Lower leg skin (tissue), 4 donors: Measurements from ENCODE around the gene PPM1M. TPM values are rescaled to one million over a fixed set of nuclear protein-coding genes. Genes with fewer than 3 reads are reported as not detected.

Experiments
- DNase-seq, 2 donors: peaks; one replicate each; pipeline ENCODE4 v3.0.0-alpha.2; 2019; ENCODE audit warnings: low spot score in 2 of 2
- H3K4me3 ChIP-seq: fragments of 200-600 bp; sonication (generic); 2 replicates; pipeline ENCODE4 v1.5.1; 2017; ENCODE audit warnings: mild to moderate bottlenecking, low read depth; ENCODE audit not compliant: poor library complexity, severe bottlenecking
- POLR2A ChIP-seq, 2 donors: fragments of 450-650 bp; IDR thresholded peaks; one replicate each; pipeline ENCODE4 v1.6.1; 2016 to 2017; ENCODE audit warnings: antibody characterized with exemption in 2 of 2, mild to moderate bottlenecking in 1 of 2, moderate library complexity in 1 of 2
- WGBS, 2 donors: methylation state at CpG; one replicate each; pipeline ENCODE4 v1.1.5; 2018; 5-methylcytosine and 5-hydroxymethylcytosine counted together
- intact Hi-C: fragments of 100-400 bp; cut with DNase I; formaldehyde crosslinking; loops from one replicate; pipeline ENCODE4 v1.15.0; 2023; ENCODE audit warnings: low total_unique reads
- total RNA-seq, 4 donors: library from RNA; depleted of rRNA; stranded (reverse); fragments of >200 nt; gene quantifications; one replicate each; pipeline ENCODE4 v1.1.0, GENCODE V29; 2016
- TF ChIP-seq, protein P1 (sequence below), 3 donors: fragments of 450-650 bp; IDR thresholded peaks; one replicate each; pipeline ENCODE4 v1.5.1; 2016; ENCODE audit warnings: antibody characterized with exemption in 3 of 3, mild to moderate bottlenecking in 3 of 3, moderate library complexity in 2 of 3

Gene PPM1M
- total RNA-seq, 4 donors from 2014 or later, result 10.4 to 28.6 (median 14.0) TPM

DNA sequence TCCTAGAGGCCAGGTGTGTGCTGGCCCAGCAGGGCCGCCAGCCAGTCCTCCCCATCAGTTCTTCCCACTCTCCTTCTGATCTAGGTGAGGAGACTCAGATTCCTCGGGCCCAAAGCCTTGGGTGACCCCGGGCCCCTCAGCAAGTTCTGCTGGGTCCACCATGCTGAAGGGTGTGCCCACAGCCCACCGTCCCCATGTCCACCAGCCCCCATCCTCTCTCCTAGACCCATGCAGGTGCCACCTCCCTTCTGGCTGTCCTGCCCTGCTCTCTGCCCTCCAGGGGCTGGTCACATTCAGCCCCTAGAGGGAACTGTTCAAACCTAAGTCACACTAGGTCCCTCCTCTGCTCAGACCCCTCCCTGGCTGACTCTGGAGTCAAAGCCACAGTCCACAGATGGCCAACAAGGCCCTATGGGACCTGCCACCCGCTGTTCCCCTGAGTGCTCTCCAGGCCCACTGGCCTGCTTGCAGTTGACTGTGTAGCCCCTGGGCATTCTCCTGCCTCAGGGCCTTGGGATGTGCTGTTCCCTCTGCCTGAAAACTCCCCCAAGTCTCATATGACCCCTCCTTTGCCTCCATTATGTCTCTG, 19.2 kb upstream of the PPM1M start:
- 83 to 84% methylated on average over 5 of the region's 5 CpGs for WGBS, 2 donors
- H3K4me3 ChIP-seq, result no peak overlapping the region
- TF ChIP-seq, protein P1, sequence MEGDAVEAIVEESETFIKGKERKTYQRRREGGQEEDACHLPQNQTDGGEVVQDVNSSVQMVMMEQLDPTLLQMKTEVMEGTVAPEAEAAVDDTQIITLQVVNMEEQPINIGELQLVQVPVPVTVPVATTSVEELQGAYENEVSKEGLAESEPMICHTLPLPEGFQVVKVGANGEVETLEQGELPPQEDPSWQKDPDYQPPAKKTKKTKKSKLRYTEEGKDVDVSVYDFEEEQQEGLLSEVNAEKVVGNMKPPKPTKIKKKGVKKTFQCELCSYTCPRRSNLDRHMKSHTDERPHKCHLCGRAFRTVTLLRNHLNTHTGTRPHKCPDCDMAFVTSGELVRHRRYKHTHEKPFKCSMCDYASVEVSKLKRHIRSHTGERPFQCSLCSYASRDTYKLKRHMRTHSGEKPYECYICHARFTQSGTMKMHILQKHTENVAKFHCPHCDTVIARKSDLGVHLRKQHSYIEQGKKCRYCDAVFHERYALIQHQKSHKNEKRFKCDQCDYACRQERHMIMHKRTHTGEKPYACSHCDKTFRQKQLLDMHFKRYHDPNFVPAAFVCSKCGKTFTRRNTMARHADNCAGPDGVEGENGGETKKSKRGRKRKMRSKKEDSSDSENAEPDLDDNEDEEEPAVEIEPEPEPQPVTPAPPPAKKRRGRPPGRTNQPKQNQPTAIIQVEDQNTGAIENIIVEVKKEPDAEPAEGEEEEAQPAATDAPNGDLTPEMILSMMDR (IDR thresholded peaks at IDR 0.05), result no peak
- no peak for TF ChIP-seq POLR2A (IDR thresholded peaks at IDR 0.05)
- no peak for DNase-seq
- intact Hi-C loops, result loop anchor here (5.0 kb wide), 1 partner anchor 116 kb away; no protein-coding TSS in a partner anchor

DNA sequence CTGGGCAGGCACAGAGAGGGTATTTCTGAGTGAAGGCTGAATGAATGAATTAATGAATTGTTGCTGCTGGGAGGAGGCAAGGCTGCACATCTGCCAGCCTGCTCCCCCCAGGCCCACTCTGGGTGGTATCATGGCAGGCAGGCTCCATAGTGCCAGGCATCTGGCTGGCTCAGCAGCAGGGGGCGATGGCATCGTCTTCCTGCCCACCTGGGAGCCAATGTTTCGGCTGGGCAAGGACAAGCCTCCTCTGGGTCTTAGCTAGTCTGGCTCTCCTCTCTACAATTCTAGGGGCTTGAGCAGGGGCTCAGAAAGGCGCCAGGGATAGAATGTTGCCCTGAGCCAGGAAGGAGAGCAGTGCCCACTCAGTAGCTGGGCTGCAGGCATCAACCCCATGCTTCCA, 18.4 kb upstream of the PPM1M start:
- intact Hi-C loops, result loop anchor here (5.0 kb wide), 1 partner anchor 115 kb away; no protein-coding TSS in a partner anchor
- DNase-seq, result no peak
- 84% methylated on average over 4 of the region's 4 CpGs for WGBS, 2 donors
- TF ChIP-seq, protein P1 (IDR thresholded peaks at IDR 0.05), result no peak
- no peak for TF ChIP-seq POLR2A (IDR thresholded peaks at IDR 0.05)
- H3K4me3 ChIP-seq, result no peak overlapping the region

DNA sequence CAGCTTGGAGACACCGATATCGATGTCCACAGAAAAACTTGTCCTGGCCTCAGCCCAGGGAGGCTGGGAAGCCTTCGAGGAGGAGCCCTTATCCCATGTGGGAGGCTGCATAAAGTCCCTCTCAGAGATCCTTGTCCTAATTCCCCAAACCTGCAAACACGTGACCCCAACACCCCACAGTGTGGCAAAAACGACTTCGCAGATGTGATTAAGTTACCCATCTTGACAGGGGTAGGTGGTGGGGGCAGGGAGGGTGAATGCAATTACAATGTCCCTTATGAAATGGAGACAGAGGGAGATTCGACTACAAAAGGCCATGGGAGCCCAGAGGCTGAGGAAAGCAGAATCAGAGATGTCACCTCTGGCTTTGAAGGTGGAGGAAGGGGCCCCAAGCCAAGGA, 17.8 kb upstream of the PPM1M start:
- intact Hi-C loops, result loop anchor here (5.0 kb wide), 1 partner anchor 115 kb away; no protein-coding TSS in a partner anchor

DNA sequence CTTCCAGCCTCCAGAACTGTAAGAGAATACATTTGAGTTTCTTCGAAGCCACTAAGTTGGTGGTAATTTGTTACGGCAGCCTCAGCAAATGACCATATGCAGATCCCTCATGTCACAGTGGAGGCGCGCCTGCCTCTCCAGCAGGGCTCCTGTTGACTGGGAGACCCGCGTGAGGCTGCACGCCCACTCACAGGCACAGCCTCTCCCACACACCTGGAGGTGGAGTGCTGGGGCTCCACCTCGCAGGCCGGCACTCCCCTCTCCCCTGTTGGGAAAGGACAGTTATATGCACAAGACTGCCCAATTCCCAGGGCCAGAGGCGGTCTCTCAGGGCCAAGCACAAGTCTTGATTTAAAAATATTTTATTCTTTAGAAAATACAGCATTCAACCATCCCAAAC, 17.3 kb upstream of the PPM1M start:
- intact Hi-C loops, result loop anchor here (5.0 kb wide), 1 partner anchor 114 kb away; no protein-coding TSS in a partner anchor
- TF ChIP-seq POLR2A (IDR thresholded peaks at IDR 0.05), result no peak
- TF ChIP-seq, protein P1 (IDR thresholded peaks at IDR 0.05), result no peak
- 81 to 88% methylated on average over 10 of the region's 10 CpGs for WGBS, 2 donors
- no peak overlapping the region for H3K4me3 ChIP-seq
- DNase-seq, result no peak

More for the DNA sequence above, 17.8 kb upstream of the PPM1M start:
- no peak for TF ChIP-seq POLR2A (IDR thresholded peaks at IDR 0.05)
- TF ChIP-seq, protein P1 (IDR thresholded peaks at IDR 0.05), result no peak
- no peak overlapping the region for H3K4me3 ChIP-seq
- DNase-seq, result no peak
- 77 to 80% methylated on average over 7 of the region's 7 CpGs for WGBS, 2 donors

DNA sequence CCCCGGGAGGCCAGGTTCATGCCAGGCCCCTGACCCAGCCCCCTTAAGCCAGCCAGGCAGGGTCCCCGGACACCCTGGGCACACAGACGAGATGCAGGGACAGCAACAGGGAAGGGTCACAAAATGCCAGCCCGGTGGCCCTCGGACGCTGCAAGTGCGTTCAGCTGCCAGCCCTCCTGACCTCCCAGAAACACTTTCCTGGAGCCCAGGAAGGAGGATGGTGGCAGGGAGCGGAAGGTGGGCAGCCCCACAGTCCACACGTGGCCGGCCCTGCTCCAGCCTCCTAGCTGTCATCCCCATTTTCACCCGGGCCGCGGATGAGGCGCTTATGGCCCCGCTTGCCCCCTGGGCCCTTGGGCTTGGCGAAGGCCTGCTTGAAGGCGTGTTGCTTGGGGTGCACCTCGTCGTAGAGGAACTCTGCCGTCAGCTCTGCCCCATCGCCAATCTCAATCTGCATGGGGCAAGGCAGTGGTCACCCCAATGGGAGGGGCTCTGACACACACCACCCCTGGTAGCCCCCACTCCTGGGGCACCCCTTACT, 16.7 kb upstream of the PPM1M start:
- intact Hi-C loops, result loop anchor here (5.0 kb wide), 1 partner anchor 113 kb away; no protein-coding TSS in a partner anchor
- no peak for DNase-seq
- WGBS, 2 donors, result 89 to 90% methylated on average over 18 to 20 of the region's 21 CpGs

More for the DNA sequence above, 16.7 kb upstream of the PPM1M start:
- H3K4me3 ChIP-seq, result no peak overlapping the region
- TF ChIP-seq, protein P1 (IDR thresholded peaks at IDR 0.05), result no peak
- no peak for TF ChIP-seq POLR2A (IDR thresholded peaks at IDR 0.05)
